ENCODE measurements around the gene ADD3. TPM values are rescaled to one million over a fixed set of nuclear protein-coding genes. Genes with fewer than 3 reads are reported as not detected.

Gene ADD3
- total and polyA plus RNA-seq, 11 donors = 28.8 to 659 (median 97.1) TPM

GRCh38 chr10:110076559-110077318 lies 69.0 kb downstream of the ADD3 start:
- peak; percentile 65 to 92 (median 80) for ATAC-seq
- H3K27me3 ChIP-seq = no peaks in the 10 kb centered on the region
- no peaks in the 10 kb centered on the region for H3K9me3 ChIP-seq
- no peaks in the 10 kb centered on the region for H3K36me3 ChIP-seq
- peak overlapping the region in 9 of 12 donors; percentile 22 to 45 (median 37) for H3K4me3 ChIP-seq
- peak in 4 of 5 donors; percentile 36 to 57 (median 46) for DNase-seq
- H3K27ac ChIP-seq = peak overlapping the region; percentile 23 to 90 (median 82)
- TF ChIP-seq CTCF (IDR thresholded peaks at IDR 0.05) (no peak), POLR2A (IDR thresholded peaks at IDR 0.05) (no peak)
- peaks cover 30 to 96% (median 84%) of the 10 kb centered on the region in 12 donors for H3K4me1 ChIP-seq
- intact Hi-C loops (cut with DNase I) = loop anchor here in 4 of 10 donors (5.0 to 10.0 kb wide), 3 partner anchors 62 to 69 kb away; partner anchors contain the start of gene ADD3 (in 2 of the 4)

- TF ChIP-seq CTCF (IDR thresholded peaks at IDR 0.05) (no peak), POLR2A (IDR thresholded peaks at IDR 0.05) (no peak)
- Histone ChIP-seq H3K36me3 (no peaks in the 10 kb centered on the region), H3K27me3 (no peaks in the 10 kb centered on the region), H3K9me3 (no peaks in the 10 kb centered on the region), H3K4me3 (peak overlapping the region in 9 of 12 donors; percentile 22 to 45 (median 37)), H3K27ac (peak overlapping the region; percentile 23 to 90 (median 82)), H3K4me1 (peaks cover 32 to 96% (median 85%) of the 10 kb centered on the region in 12 donors)
- no peak for DNase-seq
- 28 to 51% (median 39%) methylated on average over 5 of the region's 5 CpGs for WGBS, 4 donors
- ATAC-seq = peak in 1 of 4 donors; percentile 6
- intact Hi-C loops (cut with DNase I) = loop anchor here in 4 of 10 donors (5.0 to 10.0 kb wide), 3 partner anchors 63 to 70 kb away; partner anchors contain the start of gene ADD3 (in 2 of the 4)
Measured at GRCh38 chr10:110077436-110078130, 69.8 kb downstream of the ADD3 start.

- peak overlapping the region in 3 of 12 donors; percentile 22 to 41 (median 40) for H3K4me3 ChIP-seq
- WGBS, 4 donors = 47 to 51% (median 48%) methylated on average over 3 of the region's 3 CpGs
- intact Hi-C loops (cut with DNase I) = loop anchor here in 4 of 10 donors (5.0 to 10.0 kb wide), 3 partner anchors 64 to 71 kb away; partner anchors contain the start of gene ADD3 (in 2 of the 4)
Measured at GRCh38 chr10:110078317-110078716, 70.5 kb downstream of the ADD3 start.

More at GRCh38 chr10:110078317-110078716, 70.5 kb downstream of the ADD3 start:
- Histone ChIP-seq H3K27ac (peak overlapping the region; percentile 23 to 90 (median 82)), H3K9me3 (no peaks in the 10 kb centered on the region), H3K27me3 (no peaks in the 10 kb centered on the region), H3K4me1 (peaks cover 32 to 96% (median 86%) of the 10 kb centered on the region in 12 donors), H3K36me3 (no peaks in the 10 kb centered on the region)
- no peak for DNase-seq
- ATAC-seq = no peak
- TF ChIP-seq CTCF (IDR thresholded peaks at IDR 0.05) = no peak

Data from heart left ventricle (tissue), 16 donors.